NCI-H1048 (cell line): Measurements from ENCODE around the gene EIF4H.
"Not testable (repeated sequence)": the region's sequence is repeated elsewhere in the genome, so short reads cannot be mapped to it uniquely, and the experiment has no call there.

Experiments used
- DNase-seq: peaks from one replicate; lab custom pipeline; 2025; lab: John Stamatoyannopoulos, UW

The EIF4H gene

GRCh38 chr7:74199551-74200355 lies 25.6 kb downstream of the EIF4H start:
- no peak for DNase-seq

DNA sequence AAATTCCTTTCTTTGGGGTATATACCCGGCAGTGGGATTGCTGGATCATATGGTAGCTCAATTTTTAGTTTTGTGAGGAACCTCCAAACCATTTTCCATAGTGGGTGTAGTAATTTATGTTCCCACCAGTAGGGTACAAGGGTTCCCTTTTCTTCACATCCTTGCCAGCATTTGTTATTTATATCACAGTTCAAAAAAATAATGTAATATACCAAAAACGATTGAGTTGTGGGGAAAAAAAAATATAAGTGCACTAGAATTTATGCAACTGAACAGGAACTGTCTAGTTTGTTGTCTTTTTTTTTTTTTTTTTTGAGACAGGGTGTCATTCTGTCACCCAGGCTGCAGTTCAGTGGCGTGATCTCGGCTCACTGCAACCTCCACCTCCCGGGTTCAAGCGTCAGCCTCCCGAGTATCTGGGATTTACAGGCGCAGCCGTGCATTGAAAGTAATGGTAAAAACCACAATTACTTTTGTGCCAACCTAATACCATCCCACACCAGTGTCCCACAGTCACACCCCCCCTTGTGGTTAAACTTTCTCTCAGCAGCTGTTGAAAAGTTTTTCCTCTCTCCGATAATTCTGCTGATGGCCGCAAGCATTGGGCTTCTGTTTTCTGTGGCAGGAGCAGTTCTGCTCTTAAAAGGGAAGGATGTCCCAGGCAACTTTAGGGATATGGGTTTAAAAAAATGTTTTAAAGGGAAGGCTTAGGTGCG lies 28.8 kb downstream of the EIF4H start:
- DNase-seq: no peak

- DNase-seq: no peak
Measured at GRCh38 chr7:74203956-74204618, 29.9 kb downstream of the EIF4H start.

GRCh38 chr7:74206052-74206451 lies 31.9 kb downstream of the EIF4H start:
- DNase-seq: not testable (repeated sequence)

GRCh38 chr7:74206589-74207120 lies 32.5 kb downstream of the EIF4H start:
- peak; percentile 67 for DNase-seq

- DNase-seq: no peak
Measured at GRCh38 chr7:74207586-74207985, 33.4 kb downstream of the EIF4H start.

DNA sequence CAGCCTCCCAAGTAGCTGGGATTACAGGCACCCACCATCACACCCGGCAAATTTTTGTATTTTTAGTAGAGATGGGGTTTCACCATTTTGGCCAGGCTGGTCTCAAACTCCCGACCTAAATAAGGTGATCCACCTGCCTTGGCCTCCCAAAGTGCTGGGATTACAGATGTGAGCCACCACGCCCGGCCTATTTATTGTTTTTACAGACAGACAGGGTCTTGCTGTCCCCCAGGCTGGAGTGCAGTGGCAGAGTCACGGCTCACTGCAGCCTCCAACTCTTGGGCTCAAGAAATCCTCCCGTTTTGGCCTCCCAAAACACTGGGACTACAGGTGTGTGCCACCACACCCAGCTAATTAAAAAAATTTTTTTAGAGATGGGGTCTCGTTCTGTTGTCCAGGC lies 34.1 kb downstream of the EIF4H start:
- not testable (repeated sequence) for DNase-seq

DNA sequence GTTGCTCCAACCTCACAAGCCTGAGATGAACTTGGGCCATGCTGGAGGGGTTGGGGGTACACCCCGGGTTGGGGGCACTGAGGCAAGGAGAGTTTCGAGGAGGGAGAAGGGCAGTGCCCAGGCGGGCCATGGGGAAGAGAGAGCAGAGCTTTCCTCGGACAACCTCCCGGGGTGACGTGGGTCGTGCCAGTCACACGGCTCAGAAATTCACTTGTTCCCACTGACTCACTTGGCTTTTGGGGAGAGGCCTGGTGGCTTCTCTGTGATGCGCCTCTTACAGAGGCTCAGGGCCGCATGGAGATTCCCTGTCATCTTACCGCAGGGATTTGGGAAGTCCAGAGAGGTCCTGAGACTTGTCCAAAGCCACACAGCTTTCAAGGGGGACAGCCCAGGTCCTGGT lies 38.5 kb downstream of the EIF4H start:
- no peak for DNase-seq

DNA sequence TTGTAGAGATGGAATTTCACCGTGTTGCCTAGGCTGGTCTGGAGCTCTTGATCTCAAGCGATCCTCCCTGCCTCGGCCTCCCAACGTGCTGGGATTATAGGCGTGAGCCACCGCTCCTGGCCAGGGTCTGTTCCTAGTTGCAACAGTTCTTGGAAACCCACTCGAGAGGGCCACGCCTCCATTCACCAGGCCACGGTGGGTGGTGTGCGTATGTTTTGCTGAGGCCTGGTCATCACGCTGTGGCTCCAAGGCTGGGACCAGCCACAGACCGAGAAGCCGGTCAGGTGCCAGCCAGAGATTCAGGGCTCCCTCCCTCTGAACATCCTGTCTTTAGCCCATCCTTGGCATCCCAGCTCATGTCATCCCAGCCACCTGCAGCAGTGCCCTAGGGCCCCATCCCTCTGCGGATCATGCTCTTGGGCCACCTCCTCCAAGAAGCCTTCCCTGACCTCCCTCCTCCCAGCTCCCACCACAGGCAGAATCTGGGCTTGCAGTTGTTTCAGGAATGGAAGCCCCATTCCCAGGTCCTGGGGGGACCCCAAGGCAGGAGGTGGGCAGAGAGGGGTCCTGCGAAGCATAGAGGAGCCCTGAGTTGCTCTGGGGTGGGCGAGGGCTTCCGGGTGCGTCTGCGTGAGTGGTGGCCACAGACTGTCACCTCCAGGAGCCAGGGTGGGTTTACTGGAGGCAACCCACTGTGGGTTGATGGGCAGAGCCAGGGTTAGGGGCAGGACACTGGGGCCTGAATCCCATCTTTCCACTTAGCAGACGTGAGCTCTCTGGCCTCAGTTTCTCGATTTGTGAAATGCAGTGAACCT lies 40.9 kb downstream of the EIF4H start:
- no peak for DNase-seq

DNA sequence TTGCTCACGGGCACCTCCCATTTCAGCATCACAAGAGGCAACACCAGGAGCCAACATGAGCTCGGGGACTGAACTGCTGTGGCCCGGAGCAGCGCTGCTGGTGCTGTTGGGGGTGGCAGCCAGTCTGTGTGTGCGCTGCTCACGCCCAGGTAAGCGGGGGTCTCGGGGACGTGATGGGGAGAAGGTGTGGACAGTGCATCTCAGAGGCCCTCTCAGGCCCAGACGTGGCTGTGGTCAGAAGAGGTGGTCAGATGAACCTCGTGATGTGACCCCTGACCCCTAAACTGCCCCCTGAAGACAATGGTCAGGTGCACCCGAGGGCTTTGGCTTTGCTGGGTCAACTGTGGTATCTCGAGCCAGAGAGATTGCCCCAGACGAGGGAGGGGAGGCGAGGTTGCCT lies 41.8 kb downstream of the EIF4H start:
- DNase-seq: no peak

GRCh38 chr7:74216361-74216761 lies 42.2 kb downstream of the EIF4H start:
- DNase-seq: no peak

DNA sequence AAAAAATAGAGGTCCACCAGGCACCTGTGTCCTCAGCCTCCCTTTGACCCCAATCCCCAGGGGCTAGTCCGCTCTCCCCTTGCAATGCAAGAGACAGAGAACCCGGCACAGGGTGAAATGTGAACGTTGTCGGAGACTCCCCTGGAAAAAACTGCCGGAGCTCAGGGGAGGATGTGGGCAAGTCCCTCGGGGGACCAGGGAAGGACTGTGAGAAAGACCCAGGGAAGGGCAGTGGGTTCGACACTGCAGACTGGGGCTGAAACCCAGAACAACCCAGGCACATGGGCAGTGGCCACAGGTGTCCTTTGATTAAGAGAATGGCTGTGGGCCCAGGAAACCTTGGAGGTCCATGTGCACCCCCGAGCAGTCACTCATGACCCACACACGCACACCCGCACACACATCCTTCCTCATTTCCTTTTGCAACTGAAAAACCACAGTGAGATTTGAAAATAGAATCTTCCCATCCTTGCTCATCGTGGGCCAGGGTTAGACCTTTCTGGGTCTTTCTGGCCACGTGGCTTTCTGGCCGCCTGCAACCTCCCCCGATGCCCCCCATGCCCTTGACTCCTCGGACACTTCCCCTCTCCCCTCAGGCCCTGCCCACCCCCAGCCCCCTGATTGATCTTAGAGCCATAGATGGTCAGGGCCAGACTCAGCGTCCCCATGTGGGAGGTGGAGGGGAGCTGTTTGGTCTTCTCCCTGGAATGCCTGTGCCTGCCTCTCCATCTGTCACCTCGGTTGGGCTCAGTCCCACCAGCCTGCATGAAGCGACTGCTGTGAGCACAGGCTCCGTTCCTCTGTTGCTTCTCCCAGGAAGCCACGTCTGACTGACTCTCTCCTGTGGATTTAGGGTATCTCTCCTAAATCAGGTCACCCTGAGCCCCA lies 43.5 kb downstream of the EIF4H start:
- DNase-seq: no peak

- no peak for DNase-seq
Measured at GRCh38 chr7:74218343-74218698, 44.2 kb downstream of the EIF4H start.

GRCh38 chr7:74219416-74219815 lies 45.3 kb downstream of the EIF4H start:
- no peak for DNase-seq

GRCh38 chr7:74220229-74220628 lies 46.1 kb downstream of the EIF4H start:
- DNase-seq: no peak

DNA sequence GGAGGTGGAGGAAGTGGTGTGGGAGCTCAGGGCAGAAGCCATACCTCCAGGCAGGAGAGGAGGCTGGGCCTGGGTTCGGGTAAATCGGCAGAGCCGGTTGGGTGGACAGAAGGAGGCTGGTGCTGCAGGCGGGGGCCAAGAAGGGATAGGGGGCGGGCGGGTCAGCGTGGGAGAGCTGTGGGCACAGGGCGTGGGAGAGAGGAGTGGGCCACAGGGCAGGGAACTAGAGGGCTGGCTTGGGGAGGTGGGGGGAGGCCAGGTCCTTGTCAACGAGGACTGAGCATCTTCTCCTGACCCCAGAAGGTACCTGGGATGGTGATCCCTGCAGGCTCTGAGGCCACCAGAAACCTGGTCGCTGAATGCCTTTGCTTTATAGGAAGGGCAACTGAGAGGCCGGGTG lies 47.6 kb downstream of the EIF4H start:
- no peak for DNase-seq

DNA sequence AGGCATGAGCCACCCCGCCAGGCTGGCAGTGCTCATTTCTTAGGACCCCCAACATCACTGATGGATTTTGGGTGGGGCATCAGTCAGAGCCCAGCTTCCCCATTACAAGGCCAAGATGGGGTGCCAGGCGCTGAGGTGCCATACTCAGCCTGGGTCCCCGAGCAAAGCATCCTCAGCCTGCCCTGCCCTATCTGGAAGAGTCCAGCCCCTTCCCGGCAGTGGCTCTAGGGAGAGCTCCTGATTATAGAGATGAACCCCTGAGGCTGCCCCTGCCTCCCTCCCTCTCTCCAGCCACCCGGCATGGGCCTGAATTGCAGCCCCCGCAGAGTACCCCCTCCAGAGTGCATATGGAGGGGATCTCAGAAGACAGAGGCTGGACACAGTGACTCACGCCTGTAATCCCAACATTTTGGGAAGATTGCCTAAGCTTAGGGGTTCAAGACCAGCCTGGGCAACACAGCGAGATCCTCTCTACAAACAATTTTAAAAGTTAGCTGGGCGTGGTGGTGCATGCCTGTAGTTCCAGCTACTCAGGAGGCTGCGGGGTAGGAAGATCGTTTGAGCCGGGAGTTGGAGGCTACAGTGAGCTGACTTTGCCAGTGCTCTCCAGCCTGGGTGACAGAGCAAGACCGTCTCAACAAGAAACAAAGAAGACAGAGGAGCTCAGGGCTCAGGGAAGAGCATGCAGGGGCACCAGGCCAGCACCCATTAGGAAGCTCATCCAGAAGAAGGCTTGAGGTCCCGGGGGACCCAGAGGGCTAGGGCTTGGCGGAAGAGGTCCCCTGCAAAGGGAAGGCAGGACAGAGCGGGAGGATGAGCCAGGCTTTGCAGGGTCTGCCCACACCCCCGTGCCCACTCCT lies 48.9 kb downstream of the EIF4H start:
- no peak for DNase-seq

GRCh38 chr7:74223711-74224510 lies 49.8 kb downstream of the EIF4H start:
- no peak for DNase-seq

DNA sequence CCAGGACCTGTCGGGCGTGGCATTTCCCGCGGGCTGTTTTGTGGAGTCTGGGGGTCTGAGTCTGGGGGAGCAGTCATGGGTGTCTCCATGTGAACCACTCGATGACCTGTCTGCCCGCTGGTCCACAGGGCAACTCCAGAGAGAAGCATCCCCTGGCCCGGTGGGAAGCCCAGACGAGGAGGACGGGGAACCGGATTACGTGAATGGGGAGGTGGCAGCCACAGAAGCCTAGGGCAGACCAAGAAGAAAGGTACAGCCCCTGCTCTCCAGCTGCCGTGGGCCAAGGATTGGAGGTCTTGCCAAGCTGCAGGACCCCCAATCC lies 50.3 kb downstream of the EIF4H start:
- no peak for DNase-seq
